KMS-11 (cell line): ENCODE measurements around the gene PYGM.

Experiments
- H2AFZ ChIP-seq: fragments of 200-600 bp; sonication (generic); 2 replicates; pipeline ENCODE4 v1.6.1; 2016; ENCODE audit warnings: antibody characterized with exemption, mixed run types, low read depth
- H3K27ac ChIP-seq: fragments of 200-600 bp; sonication (generic); 2 replicates; pipeline ENCODE4 v1.6.1; 2016; ENCODE audit warnings: mild to moderate bottlenecking, mixed run types
- H3K27me3 ChIP-seq: fragments of 200-600 bp; sonication (generic); 2 replicates; pipeline ENCODE4 v1.6.1; 2017; ENCODE audit warnings: mild to moderate bottlenecking, low read depth, mixed run types, moderate library complexity; ENCODE audit not compliant: insufficient read depth
- H3K36me3 ChIP-seq: fragments of 200-600 bp; sonication (generic); 2 replicates; pipeline ENCODE4 v1.6.1; 2017; ENCODE audit warnings: mild to moderate bottlenecking, mixed run types; ENCODE audit not compliant: insufficient read depth
- H3K4me1 ChIP-seq: fragments of 200-600 bp; sonication (generic); 2 replicates; pipeline ENCODE4 v1.6.1; 2016; ENCODE audit warnings: mild to moderate bottlenecking, low read depth, mixed run types; ENCODE audit not compliant: poor library complexity, severe bottlenecking
- H3K4me2 ChIP-seq: fragments of 200-600 bp; sonication (generic); 2 replicates; pipeline ENCODE4 v1.7.0; 2016; ENCODE audit warnings: mild to moderate bottlenecking, mixed run types
- H3K4me3 ChIP-seq: fragments of 200-600 bp; sonication (generic); IDR thresholded peaks from 2 replicates; pipeline ENCODE4 v1.6.1; 2017; ENCODE audit warnings: low read depth, low read length, mixed read lengths; ENCODE audit not compliant: insufficient read depth
- H3K79me2 ChIP-seq: fragments of 200-600 bp; sonication (generic); 2 replicates; pipeline ENCODE4 v1.6.1; 2016; ENCODE audit warnings: low read depth, mixed run types; ENCODE audit not compliant: insufficient read depth
- H3K9ac ChIP-seq: fragments of 200-600 bp; sonication (generic); 2 replicates; pipeline ENCODE4 v1.6.1; 2016; ENCODE audit warnings: mild to moderate bottlenecking, mixed run types
- H4K20me1 ChIP-seq: fragments of 200-600 bp; sonication (generic); 2 replicates; pipeline ENCODE4 v1.6.1; 2016; ENCODE audit warnings: mild to moderate bottlenecking, mixed run types; ENCODE audit not compliant: insufficient read depth
- TF ChIP-seq, protein P1 (sequence below): fragments of 200-600 bp; sonication (generic); conservative IDR thresholded peaks from 2 replicates; pipeline ENCODE4 v1.6.1; 2017; ENCODE audit warnings: low read depth, mild to moderate bottlenecking, antibody characterized with exemption, low read length, moderate library complexity, mixed read lengths

Gene PYGM

DNA sequence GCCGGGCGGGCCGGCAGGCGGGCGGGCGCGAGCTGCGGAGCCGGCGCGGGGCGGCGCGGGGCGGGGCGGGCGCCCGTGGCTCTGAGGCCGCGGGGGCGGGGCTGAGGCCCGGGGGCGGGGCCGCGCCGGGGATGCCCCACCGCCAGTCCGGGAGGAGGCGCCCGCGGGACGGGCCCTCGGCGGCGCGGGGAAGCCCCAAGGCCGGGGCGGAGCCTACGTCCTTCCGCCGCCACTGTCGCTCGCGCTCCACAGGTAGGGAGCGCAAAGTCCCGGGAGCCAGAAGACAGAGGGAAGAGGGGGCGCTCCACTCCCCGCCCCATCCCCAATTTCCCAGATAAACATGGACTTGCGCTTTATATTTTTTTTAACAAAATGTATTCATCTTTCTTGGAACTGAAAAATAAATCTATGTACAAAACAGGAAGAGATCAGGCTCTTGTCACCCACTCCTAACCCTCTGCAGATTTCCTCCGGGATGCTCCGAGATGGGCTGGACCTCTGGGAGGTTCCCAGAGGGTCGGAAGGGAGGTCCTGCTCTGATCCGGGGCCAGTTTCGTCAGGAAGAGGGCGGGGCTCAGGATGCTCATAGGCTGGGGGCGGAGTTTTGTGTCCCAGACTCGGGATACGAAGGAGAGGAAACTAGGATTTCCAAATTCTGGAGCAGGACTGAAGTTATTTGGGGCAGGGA is 43.5 kb upstream of the PYGM start, which contains the start of gene MAP4K2:
TSS of gene MAP4K2 (minus strand) at position 57 of the 688 bp plus-strand sequence. CDS start 65 bp downstream, outside the sequence.
- Histone ChIP-seq H3K79me2 (no peaks in the 10 kb centered on the region), H4K20me1 (no peaks in the 10 kb centered on the region), H3K27ac (no peak within 1 kb of the TSS), H3K36me3 (no peaks in the 10 kb centered on the region), H3K4me2 (peak within 1 kb of the TSS; percentile 69), H2AFZ (peak within 1 kb of the TSS; percentile 44; the same call in 1 of the 2 replicates), H3K4me3 (no peak within 1 kb of the TSS), H3K27me3 (no peaks in the 10 kb centered on the region), H3K9ac (no peak within 1 kb of the TSS; the same call in 1 of the 2 replicates), H3K4me1 (peaks cover 12% of the 10 kb centered on the region)
- TF ChIP-seq, protein P1, sequence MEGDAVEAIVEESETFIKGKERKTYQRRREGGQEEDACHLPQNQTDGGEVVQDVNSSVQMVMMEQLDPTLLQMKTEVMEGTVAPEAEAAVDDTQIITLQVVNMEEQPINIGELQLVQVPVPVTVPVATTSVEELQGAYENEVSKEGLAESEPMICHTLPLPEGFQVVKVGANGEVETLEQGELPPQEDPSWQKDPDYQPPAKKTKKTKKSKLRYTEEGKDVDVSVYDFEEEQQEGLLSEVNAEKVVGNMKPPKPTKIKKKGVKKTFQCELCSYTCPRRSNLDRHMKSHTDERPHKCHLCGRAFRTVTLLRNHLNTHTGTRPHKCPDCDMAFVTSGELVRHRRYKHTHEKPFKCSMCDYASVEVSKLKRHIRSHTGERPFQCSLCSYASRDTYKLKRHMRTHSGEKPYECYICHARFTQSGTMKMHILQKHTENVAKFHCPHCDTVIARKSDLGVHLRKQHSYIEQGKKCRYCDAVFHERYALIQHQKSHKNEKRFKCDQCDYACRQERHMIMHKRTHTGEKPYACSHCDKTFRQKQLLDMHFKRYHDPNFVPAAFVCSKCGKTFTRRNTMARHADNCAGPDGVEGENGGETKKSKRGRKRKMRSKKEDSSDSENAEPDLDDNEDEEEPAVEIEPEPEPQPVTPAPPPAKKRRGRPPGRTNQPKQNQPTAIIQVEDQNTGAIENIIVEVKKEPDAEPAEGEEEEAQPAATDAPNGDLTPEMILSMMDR = no peak

DNA sequence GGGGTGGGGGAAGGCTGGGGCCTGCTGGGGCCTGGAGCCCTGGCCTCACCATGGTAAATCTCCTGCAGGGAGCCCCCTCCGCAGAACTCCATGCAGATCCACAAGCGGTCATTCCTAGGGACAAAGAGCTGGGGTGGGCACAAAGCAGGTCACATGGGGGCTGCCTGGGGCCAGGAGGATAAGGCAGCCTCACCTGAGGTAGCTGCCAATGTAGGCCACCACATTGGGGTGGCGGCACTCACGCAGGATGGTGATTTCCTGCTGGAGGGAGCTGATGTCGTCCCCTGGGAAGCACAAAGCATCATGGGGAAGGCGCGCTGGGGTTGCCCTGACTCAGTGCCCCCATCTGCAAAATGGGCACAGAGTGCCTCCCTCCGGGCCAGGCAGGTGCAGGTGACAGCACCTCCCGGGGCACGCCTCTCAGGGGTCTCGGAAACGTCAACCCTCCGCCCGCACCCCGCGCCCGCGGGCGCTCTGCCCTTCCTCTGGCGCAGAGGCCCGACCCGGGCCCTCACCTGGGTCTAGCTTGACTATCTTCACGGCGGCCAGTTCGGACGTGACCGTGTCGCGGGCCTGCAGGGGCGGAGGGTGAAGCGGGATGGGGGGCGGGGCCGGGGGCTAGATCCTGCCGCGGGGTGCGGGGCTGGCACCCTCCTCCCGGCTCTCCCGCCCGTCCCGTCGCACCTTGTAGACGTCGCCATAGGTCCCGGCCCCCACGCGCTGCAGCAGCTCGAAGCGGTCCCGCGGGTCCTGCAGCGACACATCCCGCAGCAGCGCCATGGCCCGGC is 42.8 kb upstream of the PYGM start:
- TF ChIP-seq, protein P1 = no peak
- peaks cover 12% of the 10 kb centered on the region for H3K4me1 ChIP-seq
- peak overlapping the region; percentile 26; the same call in 1 of the 2 replicates for H2AFZ ChIP-seq
- no peaks in the 10 kb centered on the region for H3K27me3 ChIP-seq
- H3K79me2 ChIP-seq = no peaks in the 10 kb centered on the region
- H4K20me1 ChIP-seq = no peaks in the 10 kb centered on the region
- H3K4me3 ChIP-seq = no peak overlapping the region
- H3K27ac ChIP-seq = no peak overlapping the region
- H3K4me2 ChIP-seq = peak overlapping the region; percentile 45
- no peaks in the 10 kb centered on the region for H3K36me3 ChIP-seq
- H3K9ac ChIP-seq = no peak overlapping the region

DNA sequence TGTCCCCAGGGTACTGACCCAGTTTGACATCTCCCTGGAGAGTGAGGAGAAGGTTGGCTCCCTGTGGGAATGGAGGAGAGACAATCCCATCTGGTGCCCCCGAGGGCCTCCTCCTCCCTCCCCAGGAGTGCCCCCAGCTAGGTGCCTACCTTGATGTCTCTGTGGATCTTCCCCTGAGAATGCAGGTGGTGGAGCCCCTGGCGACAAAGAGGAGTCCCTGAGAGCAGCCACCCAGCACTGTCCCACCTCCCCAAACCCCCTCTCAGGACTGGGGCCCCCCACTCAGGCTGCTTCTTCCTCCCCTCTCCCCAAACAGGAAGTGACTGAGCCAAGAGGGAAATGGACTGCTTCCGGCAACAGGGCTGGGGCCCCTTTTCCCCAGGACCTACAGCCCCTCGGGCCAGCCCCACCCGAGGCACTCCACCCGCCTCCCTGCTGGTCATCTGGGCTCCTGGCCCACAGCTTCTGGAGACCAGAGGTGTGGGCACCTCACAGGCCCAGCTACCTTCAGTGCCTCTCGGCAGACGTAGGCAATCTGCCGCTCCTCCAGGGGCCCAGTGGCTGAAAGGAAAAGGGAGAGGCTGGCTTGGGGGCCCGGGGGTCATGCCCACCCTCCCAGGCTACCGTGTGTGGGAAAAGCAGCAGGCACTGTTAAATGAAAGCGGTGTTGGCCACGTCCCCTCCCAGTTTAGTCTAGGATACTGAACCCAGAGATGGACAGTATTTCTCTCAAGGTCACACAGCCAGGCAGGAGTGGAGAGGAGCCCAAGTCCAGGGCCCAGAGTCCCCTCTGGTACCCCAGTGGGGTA is 42.0 kb upstream of the PYGM start:
- H3K4me3 ChIP-seq = no peak overlapping the region
- TF ChIP-seq, protein P1 = no peak
- peaks cover 12% of the 10 kb centered on the region for H3K4me1 ChIP-seq
- H3K4me2 ChIP-seq = peak overlapping the region; percentile 45
- no peaks in the 10 kb centered on the region for H3K79me2 ChIP-seq
- H2AFZ ChIP-seq = no peak overlapping the region
- H3K27ac ChIP-seq = no peak overlapping the region
- no peaks in the 10 kb centered on the region for H3K27me3 ChIP-seq
- H3K36me3 ChIP-seq = no peaks in the 10 kb centered on the region
- no peak overlapping the region for H3K9ac ChIP-seq
- no peaks in the 10 kb centered on the region for H4K20me1 ChIP-seq

DNA sequence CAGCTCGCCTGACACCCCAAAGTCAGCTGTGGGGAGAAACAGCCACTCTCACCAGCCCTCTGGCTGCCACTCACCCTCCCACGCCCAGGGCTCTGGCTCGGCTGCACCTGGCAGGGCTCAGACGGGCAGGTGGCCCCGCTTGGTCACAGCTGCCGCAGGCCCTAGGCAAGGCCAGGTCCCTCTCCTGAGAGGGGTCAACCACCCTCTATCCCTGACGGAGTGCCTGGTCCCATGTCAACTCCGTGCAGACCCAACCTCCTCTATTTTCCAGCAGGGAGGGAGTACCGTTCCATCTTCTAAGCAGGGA is 41.3 kb upstream of the PYGM start:
- Histone ChIP-seq H3K79me2 (no peaks in the 10 kb centered on the region), H3K36me3 (no peaks in the 10 kb centered on the region), H3K4me3 (no peak overlapping the region), H3K27ac (no peak overlapping the region), H3K4me1 (peaks cover 12% of the 10 kb centered on the region), H3K4me2 (no peak overlapping the region), H2AFZ (no peak overlapping the region), H3K9ac (no peak overlapping the region), H4K20me1 (no peaks in the 10 kb centered on the region), H3K27me3 (no peaks in the 10 kb centered on the region)
- TF ChIP-seq, protein P1 = no peak
